Subcutaneous adipose tissue (tissue), 4 donors: ENCODE data around the gene SLC26A5. TPM values are rescaled to one million over a fixed set of nuclear protein-coding genes. Genes with fewer than 3 reads are reported as not detected.

Source experiments
- CTCF ChIP-seq: fragments of 450-650 bp; IDR thresholded peaks from one replicate; pipeline ENCODE4 v1.5.1; 2016; ENCODE audit warnings: low read depth, mild to moderate bottlenecking, control low read depth, antibody characterized with exemption, moderate library complexity
- total RNA-seq, 4 donors: library from RNA; depleted of rRNA; stranded (reverse); fragments of >200 nt; gene quantifications; one replicate each; pipeline ENCODE4 v1.1.0, GENCODE V29; 2016

Gene SLC26A5
- total RNA-seq, result 1 to 10 TPM in 1 of 4 donors, under 1 TPM in 2, not detected in 1; 0.22 to 2.3 (median 0.34) TPM

GRCh38 chr7:103446049-103446520 is at the start of gene SLC26A5:
TSS of gene SLC26A5 (minus strand) at chr7:103446207. CDS start at chr7:103421514, 24,693 bp downstream.
- no peak for TF ChIP-seq CTCF

- no peak for TF ChIP-seq CTCF
Observed at GRCh38 chr7:103487419-103487818, 41.4 kb upstream of the SLC26A5 start.

GRCh38 chr7:103480771-103481170 is 34.8 kb upstream of the SLC26A5 start:
- TF ChIP-seq CTCF, result no peak

GRCh38 chr7:103474956-103475355 is 28.9 kb upstream of the SLC26A5 start:
- TF ChIP-seq CTCF, result no peak

GRCh38 chr7:103469095-103469948 is 23.3 kb upstream of the SLC26A5 start:
- TF ChIP-seq CTCF, result no peak

GRCh38 chr7:103466814-103467213 is 20.8 kb upstream of the SLC26A5 start:
- TF ChIP-seq CTCF, result no peak

GRCh38 chr7:103462358-103462757 is 16.4 kb upstream of the SLC26A5 start:
- no peak for TF ChIP-seq CTCF
